GM12875 (cell line): Measurements from ENCODE around the gene MFSD11.

Experiments used
- H3K4me3 ChIP-seq: one replicate; pipeline ENCODE4 v1.5.1; 2011; ENCODE audit warnings: low read depth, low read length, control low read depth
- CTCF ChIP-seq: IDR thresholded peaks from 2 replicates; pipeline ENCODE4 v1.5.1; 2011; ENCODE audit warnings: low read depth, mild to moderate bottlenecking, control low read depth, inconsistent platforms, low read length, moderate library complexity, borderline replicate concordance; ENCODE audit not compliant: insufficient read depth

MFSD11 gene

GRCh38 chr17:76737676-76738467 lies at the start of gene MFSD11:
Gene MFSD11, plus strand, starts transcription at chr17:76738119. Its CDS starts 234 bp downstream, at chr17:76738353.
- no peak for TF ChIP-seq CTCF
- peak within 1 kb of the TSS; percentile 91 for H3K4me3 ChIP-seq

- H3K4me3 ChIP-seq = no peak overlapping the region
- no peak for TF ChIP-seq CTCF
Observed at GRCh38 chr17:76688165-76688622, 49.7 kb upstream of the MFSD11 start.

- no peak for TF ChIP-seq CTCF
- no peak overlapping the region for H3K4me3 ChIP-seq
Observed at GRCh38 chr17:76689859-76690258, 48.1 kb upstream of the MFSD11 start.

DNA sequence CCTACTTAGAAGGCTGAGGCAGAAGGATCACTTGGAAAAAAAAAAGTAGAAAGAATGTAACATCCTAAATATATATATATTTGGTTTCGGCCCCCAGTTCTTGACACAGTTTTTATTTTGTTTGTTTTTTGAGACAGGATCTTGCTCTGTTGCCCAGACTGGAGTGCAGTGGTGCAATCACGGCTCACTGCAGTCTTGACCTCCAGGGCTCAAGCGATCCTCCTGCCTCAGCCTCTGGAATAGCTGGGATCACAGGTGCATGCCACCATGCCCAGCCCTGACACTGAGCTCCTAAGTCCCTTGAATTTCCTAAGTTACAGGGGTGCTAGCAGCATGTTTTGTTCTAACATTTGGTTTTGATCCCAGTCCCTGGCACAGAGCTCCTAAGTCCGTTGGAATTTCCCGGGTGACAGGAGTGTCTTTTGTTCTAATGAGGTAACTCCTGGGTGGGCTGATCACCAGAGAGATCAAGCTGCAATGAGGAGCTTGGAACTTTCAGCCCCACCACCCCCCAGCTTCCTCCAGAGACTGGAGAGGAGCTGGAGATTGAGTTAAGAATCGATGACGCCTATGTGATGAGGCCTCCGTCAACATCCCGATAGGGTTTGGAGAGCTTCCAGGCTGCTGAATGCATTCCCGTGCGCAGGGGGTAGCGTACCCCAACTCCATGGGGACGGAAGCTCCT lies 47.2 kb upstream of the MFSD11 start:
- H3K4me3 ChIP-seq = no peak overlapping the region
- TF ChIP-seq CTCF = no peak

DNA sequence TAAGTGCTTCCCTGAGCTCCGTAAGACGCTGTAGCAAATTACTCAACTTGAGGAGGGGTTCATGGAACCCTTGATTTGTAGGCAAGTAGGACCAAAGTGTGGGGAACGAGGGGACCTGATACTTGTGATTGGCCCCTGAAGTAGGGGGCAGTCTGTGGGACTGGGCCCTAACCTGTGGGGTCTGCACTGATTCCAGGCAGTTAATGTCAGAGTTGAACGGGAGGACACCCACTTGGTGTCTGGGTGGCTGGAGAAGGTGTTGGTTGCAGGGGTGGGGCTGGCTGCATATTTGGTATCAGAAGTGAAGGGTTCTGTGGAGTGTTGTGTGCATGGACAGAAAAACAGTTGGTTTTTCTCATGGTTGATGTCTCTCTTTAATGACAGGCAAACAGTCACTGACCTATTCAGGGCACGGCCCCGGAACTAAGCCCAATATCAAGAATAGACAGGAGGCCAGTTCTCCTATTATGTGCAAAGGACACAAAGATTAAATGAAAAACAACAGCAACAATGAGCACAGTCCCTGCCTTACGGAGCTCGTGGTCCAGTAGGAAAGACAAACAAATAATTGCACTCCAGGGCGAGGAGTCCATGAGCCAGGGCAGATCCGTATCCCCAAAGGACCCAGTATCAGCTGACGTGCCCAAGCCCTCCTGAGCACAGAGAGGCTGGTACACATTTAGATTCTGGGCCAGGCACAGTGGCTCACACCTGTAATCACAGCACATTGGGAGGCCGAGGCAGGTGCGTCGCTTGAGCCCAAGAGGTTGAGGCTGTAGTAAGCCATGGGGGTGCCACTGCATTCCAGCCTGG lies 46.3 kb upstream of the MFSD11 start:
- TF ChIP-seq CTCF = no peak
- H3K4me3 ChIP-seq = no peak overlapping the region

- no peak for TF ChIP-seq CTCF
- H3K4me3 ChIP-seq = no peak overlapping the region
Observed at GRCh38 chr17:76695059-76695831, 42.7 kb upstream of the MFSD11 start.
